GM23338 (cell line): ENCODE measurements around the gene ZNF230. TPM values are rescaled to one million over a fixed set of nuclear protein-coding genes. Genes with fewer than 3 reads are reported as not detected.

Source experiments
- ATAC-seq: fragments of 200-7000 bp; cut with Tn5 transposase; 3 replicates; pipeline ENCODE4 v1.9.1; 2020
- DNase-seq: peaks from one replicate; pipeline ENCODE4 v3.0.0-alpha.2; 2015; ENCODE audit warnings: low spot score
- H2AFZ ChIP-seq: fragments of 200-600 bp; sonication (generic); 2 replicates; pipeline ENCODE4 v1.8.0; 2016; ENCODE audit warnings: antibody characterized with exemption, mild to moderate bottlenecking, moderate library complexity
- H3F3A ChIP-seq: fragments of 200-600 bp; sonication (generic); replicated peaks from 2 replicates; pipeline ENCODE4 v1.8.0; 2017; ENCODE audit warnings: antibody characterized with exemption, mixed run types, low read depth
- H3K27ac ChIP-seq: fragments of 200-600 bp; sonication (generic); 2 replicates; pipeline ENCODE4 v1.6.1; 2016; ENCODE audit warnings: low read depth
- H3K27me3 ChIP-seq: fragments of 200-600 bp; sonication (generic); 2 replicates; pipeline ENCODE4 v1.8.0; 2016; ENCODE audit warnings: mild to moderate bottlenecking, mixed run types, moderate library complexity; ENCODE audit not compliant: insufficient read depth
- H3K36me3 ChIP-seq: fragments of 200-600 bp; sonication (generic); 2 replicates; pipeline ENCODE4 v1.8.0; 2016; ENCODE audit warnings: mild to moderate bottlenecking; ENCODE audit not compliant: insufficient read depth
- H3K4me1 ChIP-seq: fragments of 200-600 bp; sonication (generic); 2 replicates; pipeline ENCODE4 v1.8.0; 2016; ENCODE audit warnings: mild to moderate bottlenecking, moderate library complexity; ENCODE audit not compliant: insufficient read depth
- H3K4me2 ChIP-seq: fragments of 200-600 bp; sonication (generic); 2 replicates; pipeline ENCODE4 v1.7.1; 2017; ENCODE audit warnings: mixed run types
- H3K4me3 ChIP-seq: fragments of 200-600 bp; sonication (generic); 2 replicates; pipeline ENCODE4 v1.6.1; 2016; ENCODE audit warnings: mixed run types
- H3K79me2 ChIP-seq: fragments of 200-600 bp; sonication (generic); replicated peaks from 2 replicates; pipeline ENCODE4 v1.8.0; 2017; ENCODE audit warnings: mild to moderate bottlenecking; ENCODE audit not compliant: insufficient read depth
- H3K9me2 ChIP-seq: fragments of 200-600 bp; sonication (generic); 2 replicates; pipeline ENCODE4 v1.8.0; 2017; ENCODE audit not compliant: insufficient read depth
- H4K20me1 ChIP-seq: fragments of 200-600 bp; sonication (generic); replicated peaks from 2 replicates; pipeline ENCODE4 v1.8.0; 2017; ENCODE audit warnings: mild to moderate bottlenecking; ENCODE audit not compliant: insufficient read depth
- H3K27ac Mint-ChIP-seq: 2 replicates; pipeline ENCODE4 v1.8.0; 2020; ENCODE audit warnings: inconsistent platforms, mild to moderate bottlenecking, moderate library complexity, mixed read lengths
- H3K27me3 Mint-ChIP-seq: 3 replicates; pipeline ENCODE4 v1.8.0; 2022; ENCODE audit warnings: low read depth, mild to moderate bottlenecking, moderate library complexity, mixed read lengths, inconsistent platforms; ENCODE audit not compliant: insufficient read depth, poor library complexity
- H3K36me3 Mint-ChIP-seq: 3 replicates; pipeline ENCODE4 v1.8.0; 2021; ENCODE audit warnings: low read depth, mild to moderate bottlenecking, inconsistent platforms, moderate library complexity, mixed read lengths
- H3K4me1 Mint-ChIP-seq: 3 replicates; pipeline ENCODE4 v1.8.0; 2020; ENCODE audit warnings: mild to moderate bottlenecking, inconsistent platforms, mixed read lengths
- H3K4me3 Mint-ChIP-seq: 3 replicates; pipeline ENCODE4 v1.8.0; 2021; ENCODE audit warnings: moderate library complexity, mild to moderate bottlenecking, inconsistent platforms, mixed read lengths
- H3K9me3 Mint-ChIP-seq: 3 replicates; pipeline ENCODE4 v1.8.0; 2020; ENCODE audit warnings: moderate library complexity, mild to moderate bottlenecking, inconsistent platforms, mixed read lengths
- CREB1 ChIP-seq: fragments of 250-450 bp; sonication (Bioruptor Pico); IDR thresholded peaks from 2 replicates; pipeline ENCODE4 v1.5.0; 2020; ENCODE audit warnings: low read depth, mild to moderate bottlenecking, moderate library complexity
- CTCF ChIP-seq, 2 experiments: fragments of 200-600 bp in 1 of 2; sonication (generic) in 1 of 2; conservative IDR thresholded peaks; 2 replicates each; pipeline versions ENCODE4 v1.5.1 to v1.6.1; 2016 to 2017; ENCODE audit warnings: antibody characterized with exemption in 2 of 2, low read depth in 2 of 2, mild to moderate bottlenecking in 2 of 2, moderate library complexity in 1 of 2
- ETS1 ChIP-seq: IDR thresholded peaks from 2 replicates; pipeline ENCODE4 v1.6.1; 2016; ENCODE audit warnings: antibody characterized with exemption
- EZH2 ChIP-seq: fragments of 200-600 bp; sonication (generic); IDR thresholded peaks from one replicate; pipeline ENCODE4 v1.8.0; 2017; ENCODE audit warnings: antibody characterized with exemption, mild to moderate bottlenecking, low read depth; ENCODE audit not compliant: unreplicated experiment
- EZH2phosphoT487 ChIP-seq: fragments of 200-600 bp; sonication (generic); IDR thresholded peaks from one replicate; pipeline ENCODE4 v1.8.1; 2018; ENCODE audit warnings: antibody characterized with exemption; ENCODE audit not compliant: unreplicated experiment
- JUNB ChIP-seq: IDR thresholded peaks from one replicate; pipeline ENCODE4 v1.6.1; 2016; ENCODE audit warnings: antibody characterized with exemption; ENCODE audit not compliant: unreplicated experiment
- NANOG ChIP-seq: IDR thresholded peaks from 2 replicates; pipeline ENCODE4 v1.6.1; 2016; ENCODE audit warnings: antibody characterized with exemption, borderline replicate concordance
- POLR2AphosphoS5 ChIP-seq: IDR thresholded peaks from 2 replicates; pipeline ENCODE4 v1.6.1; 2016; ENCODE audit warnings: antibody characterized with exemption, low read depth
- REST ChIP-seq: IDR thresholded peaks from one replicate; pipeline ENCODE4 v1.6.1; 2018; ENCODE audit warnings: antibody characterized with exemption; ENCODE audit not compliant: unreplicated experiment
- STAT1 ChIP-seq: IDR thresholded peaks from one replicate; pipeline ENCODE4 v1.6.1; 2016; ENCODE audit warnings: antibody characterized with exemption; ENCODE audit not compliant: unreplicated experiment
- ZNF114 ChIP-seq: fragments of 250-450 bp; sonication (Bioruptor Pico); IDR thresholded peaks from 2 replicates; pipeline ENCODE4 v1.5.0; 2020; ENCODE audit warnings: mild to moderate bottlenecking, moderate library complexity
- ZNF331 ChIP-seq: fragments of 250-450 bp; sonication (Bioruptor Pico); IDR thresholded peaks from 2 replicates; pipeline ENCODE4 v1.5.0; 2020; ENCODE audit warnings: low read depth, mild to moderate bottlenecking, moderate library complexity
- long read RNA-seq: library from polyadenylated mRNA; unstranded; transcript quantifications from one replicate; pipeline ENCODE4 v2.0.0, GENCODE V29; 2020; ENCODE audit not compliant: unreplicated experiment
- polyA plus RNA-seq: library from polyadenylated mRNA; unstranded; fragments of >200 nt; fragmentation: Nextera tagmentation; extraction: Ambion mirVana; gene quantifications from 2 replicates; pipeline ENCODE4 v1.2.1, GENCODE V29; 2016
- total RNA-seq: library from RNA; depleted of rRNA; stranded (reverse); fragments of >200 nt; shearing (Covaris generic); gene quantifications from 2 replicates; pipeline ENCODE4 v1.2.3, GENCODE V29; 2014; rRNA removed
- TF ChIP-seq, protein P1 (sequence below): fragments of 250-450 bp; sonication (Bioruptor Pico); IDR thresholded peaks from 2 replicates; pipeline ENCODE4 v1.5.0; 2020; ENCODE audit warnings: mild to moderate bottlenecking, moderate library complexity

ZNF230 gene
- 2.2 and 2.6 TPM in 2 replicates for total RNA-seq
- polyA plus RNA-seq: 1.8 and 1.9 TPM in 2 replicates
- long read RNA-seq, full-length matches to known transcripts: 1 of 1 reads
- long read RNA-seq, partial matches to known transcripts: 0 of 1 reads
- long read RNA-seq, other reads (novel, unspliced or antisense): 0 of 1 reads

GRCh38 chr19:44002566-44003460, at the start of gene ZNF230:
ZNF230 (plus strand) TSS chr19:44002957; CDS start chr19:44007079, 4,122 bp downstream.
- Histone ChIP-seq H3F3A (no peaks in the 10 kb centered on the region), H3K36me3 (no peaks in the 10 kb centered on the region), H3K79me2 (0 out of 2 replicates have a peak, but pooled peaks cover 8% of the 10 kb centered on the region), H3K4me3 (peak within 1 kb of the TSS; percentile 67), H3K4me1 (no peaks in the 10 kb centered on the region), H3K9me2 (peaks cover 20% of the 10 kb centered on the region), H3K27me3 (no peaks in the 10 kb centered on the region), H3K4me2 (peak within 1 kb of the TSS; percentile 88), H2AFZ (peak within 1 kb of the TSS; percentile 97), H3K27ac (no peak within 1 kb of the TSS), H4K20me1 (no peaks in the 10 kb centered on the region)
- Mint-ChIP-seq H3K36me3 (peaks cover 13% of the 10 kb centered on the region), H3K27ac (peak within 1 kb of the TSS; percentile 65), H3K27me3 (peaks cover 9% of the 10 kb centered on the region), H3K4me1 (peaks cover 9% of the 10 kb centered on the region), H3K9me3 (peaks cover 7% of the 10 kb centered on the region), H3K4me3 (peak within 1 kb of the TSS; percentile 93)
- TF ChIP-seq REST (no peak), CREB1 (CRISPR knock-in tag) (peak; percentile 58), JUNB (no peak), EZH2 (no peak), ETS1 (peak; percentile 98), CTCF (conservative IDR thresholded peaks at IDR 0.05; ENCODE audit: low read depth in 2 of 2) (no peak), NANOG (no peak), POLR2AphosphoS5 (peak; percentile 69), ZNF114 (CRISPR knock-in tag) (no peak), ZNF331 (CRISPR knock-in tag) (no peak), STAT1 (no peak), EZH2phosphoT487 (no peak)
- TF ChIP-seq, protein P1, sequence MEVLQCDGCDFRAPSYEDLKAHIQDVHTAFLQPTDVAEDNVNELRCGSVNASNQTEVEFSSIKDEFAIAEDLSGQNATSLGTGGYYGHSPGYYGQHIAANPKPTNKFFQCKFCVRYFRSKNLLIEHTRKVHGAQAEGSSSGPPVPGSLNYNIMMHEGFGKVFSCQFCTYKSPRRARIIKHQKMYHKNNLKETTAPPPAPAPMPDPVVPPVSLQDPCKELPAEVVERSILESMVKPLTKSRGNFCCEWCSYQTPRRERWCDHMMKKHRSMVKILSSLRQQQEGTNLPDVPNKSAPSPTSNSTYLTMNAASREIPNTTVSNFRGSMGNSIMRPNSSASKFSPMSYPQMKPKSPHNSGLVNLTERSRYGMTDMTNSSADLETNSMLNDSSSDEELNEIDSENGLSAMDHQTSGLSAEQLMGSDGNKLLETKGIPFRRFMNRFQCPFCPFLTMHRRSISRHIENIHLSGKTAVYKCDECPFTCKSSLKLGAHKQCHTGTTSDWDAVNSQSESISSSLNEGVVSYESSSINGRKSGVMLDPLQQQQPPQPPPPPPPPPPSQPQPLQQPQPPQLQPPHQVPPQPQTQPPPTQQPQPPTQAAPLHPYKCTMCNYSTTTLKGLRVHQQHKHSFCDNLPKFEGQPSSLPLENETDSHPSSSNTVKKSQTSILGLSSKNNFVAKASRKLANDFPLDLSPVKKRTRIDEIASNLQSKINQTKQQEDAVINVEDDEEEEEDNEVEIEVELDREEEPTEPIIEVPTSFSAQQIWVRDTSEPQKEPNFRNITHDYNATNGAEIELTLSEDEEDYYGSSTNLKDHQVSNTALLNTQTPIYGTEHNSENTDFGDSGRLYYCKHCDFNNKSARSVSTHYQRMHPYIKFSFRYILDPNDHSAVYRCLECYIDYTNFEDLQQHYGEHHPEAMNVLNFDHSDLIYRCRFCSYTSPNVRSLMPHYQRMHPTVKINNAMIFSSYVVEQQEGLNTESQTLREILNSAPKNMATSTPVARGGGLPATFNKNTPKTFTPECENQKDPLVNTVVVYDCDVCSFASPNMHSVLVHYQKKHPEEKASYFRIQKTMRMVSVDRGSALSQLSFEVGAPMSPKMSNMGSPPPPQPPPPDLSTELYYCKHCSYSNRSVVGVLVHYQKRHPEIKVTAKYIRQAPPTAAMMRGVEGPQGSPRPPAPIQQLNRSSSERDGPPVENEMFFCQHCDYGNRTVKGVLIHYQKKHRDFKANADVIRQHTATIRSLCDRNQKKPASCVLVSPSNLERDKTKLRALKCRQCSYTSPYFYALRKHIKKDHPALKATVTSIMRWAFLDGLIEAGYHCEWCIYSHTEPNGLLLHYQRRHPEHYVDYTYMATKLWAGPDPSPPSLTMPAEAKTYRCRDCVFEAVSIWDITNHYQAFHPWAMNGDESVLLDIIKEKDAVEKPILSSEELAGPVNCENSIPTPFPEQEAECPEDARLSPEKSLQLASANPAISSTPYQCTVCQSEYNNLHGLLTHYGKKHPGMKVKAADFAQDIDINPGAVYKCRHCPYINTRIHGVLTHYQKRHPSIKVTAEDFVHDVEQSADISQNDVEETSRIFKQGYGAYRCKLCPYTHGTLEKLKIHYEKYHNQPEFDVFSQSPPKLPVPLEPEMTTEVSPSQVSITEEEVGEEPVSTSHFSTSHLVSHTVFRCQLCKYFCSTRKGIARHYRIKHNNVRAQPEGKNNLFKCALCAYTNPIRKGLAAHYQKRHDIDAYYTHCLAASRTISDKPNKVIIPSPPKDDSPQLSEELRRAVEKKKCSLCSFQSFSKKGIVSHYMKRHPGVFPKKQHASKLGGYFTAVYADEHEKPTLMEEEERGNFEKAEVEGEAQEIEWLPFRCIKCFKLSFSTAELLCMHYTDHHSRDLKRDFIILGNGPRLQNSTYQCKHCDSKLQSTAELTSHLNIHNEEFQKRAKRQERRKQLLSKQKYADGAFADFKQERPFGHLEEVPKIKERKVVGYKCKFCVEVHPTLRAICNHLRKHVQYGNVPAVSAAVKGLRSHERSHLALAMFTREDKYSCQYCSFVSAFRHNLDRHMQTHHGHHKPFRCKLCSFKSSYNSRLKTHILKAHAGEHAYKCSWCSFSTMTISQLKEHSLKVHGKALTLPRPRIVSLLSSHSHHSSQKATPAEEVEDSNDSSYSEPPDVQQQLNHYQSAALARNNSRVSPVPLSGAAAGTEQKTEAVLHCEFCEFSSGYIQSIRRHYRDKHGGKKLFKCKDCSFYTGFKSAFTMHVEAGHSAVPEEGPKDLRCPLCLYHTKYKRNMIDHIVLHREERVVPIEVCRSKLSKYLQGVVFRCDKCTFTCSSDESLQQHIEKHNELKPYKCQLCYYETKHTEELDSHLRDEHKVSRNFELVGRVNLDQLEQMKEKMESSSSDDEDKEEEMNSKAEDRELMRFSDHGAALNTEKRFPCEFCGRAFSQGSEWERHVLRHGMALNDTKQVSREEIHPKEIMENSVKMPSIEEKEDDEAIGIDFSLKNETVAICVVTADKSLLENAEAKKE (CRISPR knock-in tag): no peak
- DNase-seq: peak; percentile 99
- peak; percentile 99 for ATAC-seq
